GDM1 (cell line): ENCODE measurements around the gene SPOCK1.
"Not testable (repeated sequence)": the region's sequence is repeated elsewhere in the genome, so short reads cannot be mapped to it uniquely, and the experiment has no call there.

Source experiments
- DNase-seq: peaks from one replicate; lab custom pipeline; 2025; lab: John Stamatoyannopoulos, UW

The SPOCK1 gene

DNA sequence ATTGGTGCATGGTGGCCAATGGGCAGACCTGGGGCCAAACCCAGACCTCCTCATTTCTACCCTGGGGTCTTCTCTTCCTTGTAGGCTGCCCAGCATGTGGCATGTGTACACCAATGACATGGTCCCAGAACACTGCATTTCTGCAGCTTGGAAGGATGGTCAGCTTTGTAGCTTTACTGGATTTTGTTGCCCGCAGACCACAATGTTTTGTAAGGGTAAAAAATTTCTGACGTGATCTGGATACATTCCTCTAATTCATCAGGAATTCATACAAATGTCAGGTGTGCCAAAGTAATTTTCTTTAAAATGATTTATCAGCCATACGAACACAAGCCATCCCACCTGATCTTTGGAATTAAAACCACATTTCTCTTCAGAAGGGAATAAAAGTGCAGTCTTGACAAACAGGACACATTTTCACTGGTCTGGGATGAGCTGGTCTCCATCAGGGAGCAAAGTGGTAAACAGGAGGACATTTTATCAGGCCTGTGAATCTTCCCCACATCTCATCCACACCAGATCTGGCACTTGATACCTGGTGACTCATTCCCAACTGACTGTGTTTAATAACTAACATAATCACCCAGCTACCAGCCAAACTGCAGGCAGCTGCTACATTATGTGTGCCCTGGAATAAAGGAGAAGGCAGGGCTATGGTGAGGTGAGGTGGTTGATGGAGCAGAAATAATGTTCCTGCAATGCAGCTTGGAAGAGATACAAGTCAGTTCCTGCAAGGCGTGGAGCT, 103.9 kb downstream of the SPOCK1 start:
- no peak for DNase-seq

DNA sequence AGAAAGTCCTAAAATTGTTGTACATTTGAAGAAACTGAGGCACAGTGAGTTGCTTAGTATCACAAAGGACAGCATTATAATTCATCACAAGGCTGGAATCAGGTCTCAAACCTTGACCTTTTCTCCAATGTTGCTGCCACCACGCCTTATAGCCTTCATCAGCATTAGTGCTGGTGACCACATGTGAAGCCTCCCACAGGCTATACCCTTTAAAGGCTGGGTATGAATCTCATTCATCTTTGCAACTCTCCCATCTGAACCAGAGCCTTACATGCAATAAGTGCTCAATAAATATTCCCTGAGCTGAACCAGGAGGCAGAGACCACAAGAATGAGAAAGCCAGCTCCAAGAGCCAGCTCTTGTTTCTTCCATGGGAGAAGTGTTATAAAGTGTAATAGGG, 104.7 kb downstream of the SPOCK1 start:
- DNase-seq, result no peak

DNA sequence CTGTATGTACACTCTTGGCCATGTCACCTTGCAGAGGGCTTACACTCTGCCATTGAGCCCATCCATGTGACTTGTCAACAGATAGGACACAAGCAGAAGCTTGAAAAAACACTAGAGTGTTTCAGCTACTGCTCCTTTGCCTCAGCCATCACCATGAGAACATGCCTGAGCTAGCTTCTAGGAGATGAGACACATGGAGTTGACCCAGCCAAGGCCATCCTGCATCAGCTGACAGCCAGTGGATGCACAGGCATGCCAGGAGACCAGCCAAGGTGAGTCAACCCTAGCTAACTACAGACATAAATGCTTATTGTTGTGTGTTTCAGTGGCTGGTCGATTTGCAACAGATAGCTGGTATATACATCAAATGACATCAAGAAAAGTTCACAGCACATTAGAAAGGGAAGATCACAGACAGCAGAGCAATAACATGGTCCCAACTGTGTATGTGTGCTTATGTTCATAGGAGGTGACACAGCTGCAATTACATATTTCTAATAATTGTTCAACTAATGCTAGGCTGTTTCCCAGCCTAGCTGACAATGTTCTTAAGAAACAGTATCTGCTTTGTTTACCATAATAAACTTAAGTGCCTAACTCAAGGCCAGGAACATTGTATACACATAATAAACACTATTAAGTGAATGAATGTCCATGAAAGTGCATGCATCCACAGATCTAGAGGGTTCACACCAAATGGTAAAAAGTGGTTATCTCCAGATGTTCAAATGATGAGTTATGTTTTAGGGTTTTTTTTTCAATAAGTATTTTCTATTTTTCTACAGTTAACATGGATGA, 105.7 kb downstream of the SPOCK1 start:
- no peak for DNase-seq

DNA sequence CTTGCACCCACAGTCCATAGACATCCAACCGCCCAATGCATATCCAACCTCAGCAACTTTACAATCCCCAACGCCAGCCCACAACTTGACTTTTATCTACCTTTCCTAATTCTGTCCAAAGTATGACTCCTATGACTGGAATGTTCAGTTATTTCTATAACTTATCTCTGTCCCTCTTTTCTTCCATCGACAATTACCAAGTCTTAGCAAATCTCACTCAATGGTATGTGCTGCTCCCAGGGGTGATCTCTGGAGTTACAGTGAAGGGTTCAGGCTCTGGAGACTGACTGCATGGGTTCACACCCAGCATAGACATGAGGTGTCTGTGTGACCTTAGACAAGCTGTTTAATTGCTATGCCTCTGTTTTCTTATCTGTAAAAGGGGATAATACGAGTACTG, 106.9 kb downstream of the SPOCK1 start:
- DNase-seq, result no peak

DNA sequence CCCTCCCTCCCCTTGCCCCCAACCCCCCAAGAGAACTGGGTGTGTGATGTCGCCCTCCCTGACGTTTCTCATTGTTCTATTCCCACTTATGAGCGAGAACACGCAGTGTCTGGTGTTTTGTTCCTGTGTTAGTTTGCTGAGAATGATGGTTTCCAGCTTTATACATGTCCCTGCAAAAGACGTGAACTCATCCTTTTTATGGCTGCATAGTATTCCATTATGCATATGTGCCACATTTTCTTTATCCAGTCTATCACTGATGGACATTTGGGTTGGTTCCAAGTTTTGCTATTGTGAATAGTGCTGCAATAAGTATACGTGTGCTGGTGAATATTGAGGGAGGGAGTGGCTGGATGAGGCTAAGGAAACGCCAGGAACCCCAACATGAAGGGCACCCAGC, 108.1 kb downstream of the SPOCK1 start:
- DNase-seq, result not testable (repeated sequence)

DNA sequence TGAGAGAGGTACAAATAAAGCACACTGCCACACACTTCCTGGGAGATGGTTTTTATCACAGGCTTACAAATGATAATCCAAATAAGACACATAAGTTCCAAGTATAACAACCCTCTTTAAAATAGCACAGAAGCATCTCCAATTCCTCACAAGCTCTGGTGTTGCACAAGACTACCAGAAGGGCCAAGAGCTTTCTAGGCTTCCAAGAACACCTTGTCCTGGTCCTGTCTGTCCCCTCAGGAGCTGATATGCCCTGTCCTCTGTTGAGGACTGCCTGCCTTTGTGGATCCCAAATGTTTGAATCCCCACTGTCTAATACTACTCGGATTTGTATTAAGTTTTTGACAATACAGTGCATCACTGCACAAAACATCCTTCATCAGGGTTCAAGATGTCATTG, 110.1 kb downstream of the SPOCK1 start:
- no peak for DNase-seq

DNA sequence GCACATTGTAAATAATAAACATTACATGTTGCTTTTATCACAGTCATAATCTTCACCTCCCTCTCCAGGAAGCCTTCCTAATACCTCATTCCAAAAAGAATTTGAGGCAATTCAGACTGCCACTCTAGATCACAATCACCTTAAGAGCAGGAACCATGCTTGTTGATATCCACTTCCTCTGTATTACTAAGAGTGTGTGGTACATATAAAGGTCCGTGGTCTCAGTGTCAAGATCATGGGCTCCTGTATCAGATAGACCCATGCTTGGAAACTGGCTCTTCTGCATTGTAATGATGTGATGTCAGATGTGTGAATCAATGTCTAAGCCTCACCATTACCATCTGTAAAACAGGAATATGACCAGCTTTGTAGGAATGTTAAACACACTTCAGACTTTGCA, 114.1 kb downstream of the SPOCK1 start:
- no peak for DNase-seq

DNA sequence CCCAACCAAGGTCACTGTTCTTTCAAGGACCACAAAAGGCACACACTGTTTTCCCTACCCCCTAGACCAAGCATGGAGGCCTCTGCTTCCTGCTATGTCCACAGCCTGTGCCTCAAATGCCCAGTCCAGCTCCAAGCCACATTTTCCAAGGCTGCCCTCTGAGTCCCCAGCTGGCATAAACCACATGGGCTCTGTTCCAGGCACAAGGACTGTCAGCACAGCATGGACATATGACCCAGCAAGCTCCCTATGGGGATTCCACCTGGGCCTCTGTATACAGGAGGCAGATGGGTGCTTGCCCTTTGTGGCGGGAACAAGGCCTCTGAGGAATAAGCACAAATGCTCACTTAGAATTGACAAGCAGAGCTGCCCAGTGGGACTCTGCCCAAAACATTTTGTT, 115.2 kb downstream of the SPOCK1 start:
- DNase-seq, result no peak

DNA sequence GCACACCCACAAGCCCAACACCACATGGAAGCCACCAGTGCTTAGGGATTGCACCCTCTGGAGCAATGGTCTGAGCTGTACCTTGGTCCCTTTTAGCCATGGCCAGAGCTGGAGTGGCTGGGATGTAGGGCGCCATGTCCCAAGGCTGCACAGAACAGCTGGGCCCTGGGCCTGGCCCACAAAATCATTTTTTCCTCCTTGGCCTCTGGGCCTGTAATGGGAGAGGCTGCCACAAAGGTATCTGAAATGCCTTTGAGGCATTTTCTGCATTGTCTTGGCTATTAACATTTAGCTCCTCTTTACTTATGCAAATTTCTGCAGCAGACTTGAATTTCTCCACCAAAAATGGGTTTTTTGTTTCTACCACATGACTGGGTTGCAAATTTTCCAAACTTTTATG, 117.6 kb downstream of the SPOCK1 start:
- DNase-seq, result no peak

DNA sequence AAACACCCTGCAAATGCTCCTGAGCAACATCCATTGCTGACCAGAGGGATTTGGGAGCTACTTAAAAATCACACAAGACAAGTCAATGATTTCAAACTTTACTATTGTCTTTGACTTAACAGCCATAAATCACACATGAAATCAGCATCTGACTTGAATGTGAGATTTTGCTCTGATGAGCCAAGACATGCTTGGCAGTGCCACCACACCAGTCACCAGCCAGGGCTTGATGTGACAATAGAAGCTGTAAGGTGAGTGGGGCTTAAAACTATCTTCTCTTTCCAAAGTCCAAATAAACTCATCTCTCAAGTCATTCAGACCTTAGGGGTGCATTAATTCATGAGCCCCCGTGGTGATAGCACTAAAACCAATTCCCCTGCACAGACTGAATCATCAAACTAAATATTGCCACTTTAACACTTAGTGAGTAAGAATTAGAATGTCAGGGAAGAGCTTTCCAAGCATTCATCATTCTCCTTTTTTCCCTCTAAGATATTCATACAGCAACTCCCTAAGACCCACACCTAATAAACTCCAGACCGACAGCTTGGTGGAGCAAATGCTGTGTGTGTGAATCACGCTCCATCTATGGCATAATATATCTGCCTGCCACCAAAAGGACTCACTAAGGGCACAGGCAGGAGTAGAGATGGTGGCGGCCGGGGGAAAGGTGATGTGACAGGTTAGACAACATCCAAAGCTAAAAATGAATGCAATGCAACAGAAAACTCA, 119.4 kb downstream of the SPOCK1 start:
- DNase-seq, result no peak

DNA sequence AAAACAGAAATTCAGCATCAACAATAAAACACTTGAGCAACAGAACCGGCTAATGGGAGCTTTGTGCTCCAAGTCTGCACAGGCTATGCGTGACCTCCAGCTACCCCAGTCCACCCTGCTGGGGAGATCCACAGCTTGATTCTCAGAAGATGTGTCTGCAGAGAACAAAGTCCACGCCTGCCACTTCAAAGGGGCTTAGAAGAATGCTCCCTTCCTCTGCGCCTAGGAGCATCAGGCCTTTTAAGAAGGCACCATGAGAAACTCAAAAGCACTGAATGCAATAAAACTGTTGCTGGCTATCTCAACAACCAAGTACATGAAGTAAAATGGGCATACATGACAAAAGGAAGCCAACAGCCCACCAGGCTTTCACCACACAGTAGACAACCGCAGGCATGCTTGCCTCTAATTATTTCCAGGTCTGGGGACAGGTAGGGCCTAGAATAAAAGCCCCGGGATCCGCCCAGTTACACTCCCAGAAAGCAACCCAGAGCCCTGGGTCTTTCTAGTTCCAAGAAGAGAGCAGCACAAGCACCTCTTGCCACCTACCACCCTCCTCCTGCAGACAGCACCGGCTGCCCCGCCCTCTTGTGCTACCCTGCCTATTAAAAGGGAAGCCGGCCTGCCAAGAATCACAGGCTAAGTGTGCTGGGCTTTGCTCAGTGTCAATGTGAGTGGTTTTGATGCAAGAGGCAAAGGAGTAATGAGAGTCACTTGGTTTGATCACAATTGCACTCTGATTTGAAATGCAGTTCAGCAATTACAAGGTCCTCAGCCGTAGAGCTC, 123.2 kb downstream of the SPOCK1 start:
- DNase-seq, result no peak

DNA sequence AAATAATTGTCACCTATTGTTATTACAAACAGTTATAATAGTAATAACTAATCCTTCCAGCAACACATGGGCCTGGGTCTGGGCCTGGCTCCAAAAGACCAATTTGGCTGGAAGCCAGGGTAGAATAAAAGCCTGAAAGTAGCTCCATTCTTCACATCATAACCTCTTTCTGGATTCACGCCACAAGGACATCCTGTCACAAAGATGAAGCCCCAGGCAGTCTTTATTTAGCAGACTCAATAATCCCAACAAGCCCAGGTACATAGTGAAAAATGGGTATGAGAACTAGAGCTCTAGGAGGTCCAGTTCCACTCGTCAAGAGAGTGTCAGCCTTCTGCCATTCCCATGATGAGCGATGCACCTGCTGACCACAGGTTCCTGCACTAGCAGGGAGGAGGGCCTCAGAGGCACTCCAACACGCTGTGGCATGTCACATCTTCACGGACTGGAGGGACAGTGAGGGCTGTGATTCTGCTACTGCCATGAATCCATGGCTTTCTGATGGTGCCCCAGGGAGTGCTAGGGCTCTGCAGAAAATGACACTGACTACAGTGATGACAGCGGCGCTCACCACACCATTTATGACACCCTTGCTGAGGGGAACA, 124.9 kb downstream of the SPOCK1 start:
- DNase-seq, result no peak

DNA sequence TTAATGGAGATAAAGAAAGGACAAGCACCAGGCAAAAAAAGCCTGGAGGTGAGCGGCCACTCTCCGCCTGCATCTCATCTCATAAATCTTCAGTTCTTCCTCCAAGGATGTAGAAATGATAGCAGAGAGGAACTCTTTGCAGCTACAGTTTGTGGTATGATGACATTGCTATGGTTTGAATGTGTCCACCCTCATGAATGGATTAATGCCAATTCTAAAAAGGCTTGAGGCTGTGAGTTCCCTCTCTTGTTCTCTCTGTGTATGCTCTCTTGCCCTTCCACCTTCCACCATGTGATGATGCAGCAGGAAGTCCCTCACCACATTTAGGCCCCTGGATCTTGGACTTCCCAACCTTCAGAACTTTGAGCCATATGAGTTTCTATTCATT, 126.4 kb downstream of the SPOCK1 start:
- DNase-seq, result no peak

DNA sequence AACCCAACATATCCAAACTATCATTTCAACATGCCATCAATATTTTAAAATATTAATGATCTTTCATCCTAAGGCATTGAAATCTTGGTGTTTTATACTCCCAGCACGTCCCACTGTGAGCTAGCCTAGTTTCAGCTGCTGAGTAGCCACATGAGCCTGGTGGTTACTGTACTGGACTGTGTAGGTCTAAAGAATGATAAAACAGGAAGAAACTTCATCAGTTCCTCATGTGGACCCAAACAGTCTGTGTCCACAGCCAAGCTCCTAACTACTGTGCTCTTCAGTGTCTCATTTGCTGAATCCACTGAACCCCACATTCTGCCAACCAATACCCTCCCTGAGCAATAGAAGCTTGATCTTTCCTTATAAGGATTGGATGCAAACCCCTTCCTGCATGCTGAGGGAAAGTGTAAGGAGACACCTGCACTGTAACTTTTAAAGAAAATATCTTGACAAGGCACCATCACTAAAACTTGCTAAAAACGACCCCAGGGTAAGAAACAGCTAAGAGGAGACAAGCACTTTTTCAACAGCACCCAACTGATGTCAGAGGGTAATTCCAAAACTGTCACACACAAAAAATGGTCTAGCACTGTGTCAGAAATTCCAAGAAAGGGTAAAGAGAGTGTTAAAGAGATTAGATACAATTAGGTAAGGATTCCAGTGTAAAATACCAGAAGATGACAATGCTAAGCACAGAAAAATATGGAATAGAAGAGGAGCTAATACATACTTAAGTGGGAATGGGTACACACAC, 126.9 kb downstream of the SPOCK1 start:
- DNase-seq, result no peak

DNA sequence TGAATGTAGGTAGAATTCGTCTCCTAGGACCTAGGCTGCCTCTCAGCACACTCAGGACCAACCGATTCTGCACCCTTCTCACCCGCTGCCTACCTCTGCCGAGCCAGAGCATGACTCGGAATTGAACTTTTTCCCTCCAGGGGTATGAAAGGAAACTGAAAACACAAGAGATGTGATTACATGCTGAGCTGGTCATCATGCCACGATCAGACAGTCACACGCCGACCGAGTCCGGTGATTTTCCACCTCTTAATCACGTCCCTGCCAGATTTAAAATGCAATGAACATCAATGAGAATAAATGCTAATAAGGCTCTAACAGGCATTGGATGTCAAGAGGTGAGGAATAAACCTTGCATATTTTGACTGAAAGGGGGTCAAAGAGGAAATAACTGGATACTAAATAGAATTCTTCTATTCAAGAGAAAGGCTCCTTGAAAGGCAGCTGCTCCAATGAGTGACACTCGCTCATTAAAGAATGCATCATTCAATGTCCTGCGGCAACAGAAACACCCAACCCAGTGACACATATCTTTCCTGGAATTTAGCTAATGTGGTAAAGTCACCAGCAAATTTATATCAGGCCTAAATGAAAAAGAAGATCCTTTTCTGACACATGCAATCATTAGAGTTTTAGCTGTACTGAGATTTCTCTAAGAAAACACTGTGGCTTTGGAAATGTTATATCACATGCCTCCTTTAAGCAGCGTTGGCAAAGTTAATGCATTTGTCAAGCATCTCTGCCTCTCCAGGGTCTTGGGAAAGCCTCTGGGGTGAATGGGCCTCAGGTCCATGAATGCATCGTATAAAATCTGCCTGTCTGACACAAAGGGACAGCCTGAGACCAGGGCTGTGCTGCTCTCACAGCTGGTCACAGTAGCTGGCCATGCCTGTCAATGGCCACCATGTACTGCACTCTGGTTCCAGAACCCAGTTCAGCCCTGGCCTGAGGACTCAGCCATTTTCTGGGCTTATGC, 128.7 kb downstream of the SPOCK1 start:
- DNase-seq, result no peak

DNA sequence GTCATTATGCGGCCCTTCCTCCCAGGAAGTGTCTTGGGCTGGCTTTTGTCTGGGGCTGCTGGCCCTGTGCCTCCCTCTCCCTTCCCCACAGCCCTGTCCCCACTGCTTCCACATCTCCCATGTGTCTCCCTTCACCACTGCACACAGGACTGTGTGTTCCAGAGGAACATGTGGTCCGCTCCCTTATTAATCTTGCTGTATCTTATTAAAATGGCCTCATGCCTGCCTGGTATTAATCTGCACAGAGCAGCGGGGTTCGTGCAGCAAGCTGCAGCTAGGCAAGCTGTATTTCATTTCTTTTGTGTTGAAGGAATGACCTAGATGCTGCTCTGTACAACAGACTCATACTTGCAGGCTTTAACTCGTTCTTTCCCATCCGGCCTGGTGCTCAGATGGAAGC, 130.5 kb downstream of the SPOCK1 start:
- DNase-seq, result no peak

DNA sequence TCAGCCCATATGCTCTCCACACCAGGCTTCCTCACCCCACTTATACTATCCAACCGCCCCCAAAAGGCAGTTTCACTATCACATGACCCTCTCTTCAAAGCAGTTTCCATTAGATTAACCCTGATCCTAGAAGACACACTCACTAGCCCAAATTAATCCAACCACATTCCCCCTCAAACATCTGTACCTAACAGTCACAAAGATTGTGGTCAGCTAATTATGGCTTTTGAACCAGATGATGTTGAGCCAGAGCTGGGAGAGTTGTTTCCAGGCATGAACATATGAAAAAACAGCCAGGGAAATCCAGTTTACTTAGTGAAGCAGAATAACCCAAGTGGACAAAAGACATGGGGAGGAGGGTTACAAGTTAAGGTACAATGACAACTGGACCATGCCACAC, 131.2 kb downstream of the SPOCK1 start:
- no peak for DNase-seq

DNA sequence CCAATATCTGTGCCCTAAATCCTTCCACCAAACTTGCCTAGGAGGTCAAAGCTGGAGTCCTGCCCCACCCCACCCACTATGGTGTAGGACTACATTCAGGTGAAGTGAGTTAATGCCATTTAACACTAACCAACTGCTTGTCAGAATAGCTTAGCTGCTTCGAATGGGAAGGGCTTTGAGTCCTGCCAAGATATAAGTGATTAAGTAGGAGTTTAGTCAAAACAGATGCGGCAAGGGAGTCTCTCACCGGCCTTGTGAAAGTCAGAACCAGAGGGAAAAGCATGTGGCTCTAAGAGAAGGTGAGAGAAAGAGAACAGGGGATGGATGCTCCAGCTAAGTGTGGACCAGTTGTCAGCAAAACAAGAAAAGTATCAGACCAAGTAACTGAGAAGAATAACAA, 132.6 kb downstream of the SPOCK1 start:
- no peak for DNase-seq

DNA sequence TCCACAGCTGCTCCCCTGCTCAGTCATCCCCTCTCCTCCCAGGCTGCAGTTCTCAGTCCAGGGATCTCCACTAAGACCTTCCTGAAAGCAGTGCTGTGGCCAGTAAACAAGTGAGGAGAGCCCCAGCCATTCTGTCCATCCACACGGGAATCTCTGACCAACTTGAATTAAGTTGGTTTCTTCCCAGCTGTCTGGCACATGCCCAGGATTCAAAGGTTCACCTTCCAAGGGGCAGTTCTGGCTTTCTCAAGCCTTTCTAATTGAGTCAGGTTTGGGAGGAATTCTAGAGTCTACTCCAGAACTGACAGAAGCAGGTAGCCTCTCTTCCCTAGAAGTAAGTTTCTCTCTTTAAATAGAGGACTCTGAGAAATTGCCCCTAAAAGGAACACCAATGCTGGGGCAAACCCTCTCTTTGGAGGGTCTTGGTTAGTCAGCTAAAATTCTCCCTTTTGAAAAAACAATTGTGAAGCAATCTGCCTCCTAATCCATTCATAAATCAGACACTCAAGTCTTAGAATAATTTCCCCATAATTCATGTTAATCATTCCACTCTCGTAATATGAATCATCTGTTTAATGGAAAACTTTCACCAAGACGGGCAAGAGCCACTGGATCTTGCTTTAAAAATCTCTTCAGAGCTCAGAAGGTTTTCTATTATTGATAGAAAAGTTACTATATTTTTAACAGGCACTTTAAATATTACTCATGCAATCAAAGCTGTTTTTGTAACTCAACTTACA, 133.8 kb downstream of the SPOCK1 start:
- no peak for DNase-seq
